PC-3 (cell line): ENCODE measurements around the gene ZC3H12C. TPM values are rescaled to one million over a fixed set of nuclear protein-coding genes. Genes with fewer than 3 reads are reported as not detected.
A peak's percentile ranks its signal among the peaks of the same experiment; 100 is the strongest.

ENCODE experiments used
- ATAC-seq: fragments of 200-7000 bp; cut with Tn5 transposase; 2 replicates; pipeline ENCODE4 v1.9.1; 2020; ENCODE audit warnings: mild to moderate bottlenecking, moderate library complexity
- BruUV-seq: library from RNA; stranded (reverse); fragments of 400-500 nt; replicated peaks from 2 replicates; lab custom pipeline; 2021; lab: Mats Ljungman, UMichigan
- CTCF ChIA-PET: fragments of 300-600 bp; sonication (Branson Sonifier 250); formaldehyde crosslinking; loops from one replicate; lab custom pipeline; 2022; ENCODE audit warnings: antibody characterized with exemption; lab: Charles Lee
- POLR2A ChIA-PET: fragments of 300-600 bp; sonication (Branson Sonifier 250); formaldehyde crosslinking; loops from one replicate; lab custom pipeline; 2022; ENCODE audit warnings: antibody characterized with exemption; ENCODE audit not compliant: unreplicated experiment; lab: Charles Lee
- DNase-seq: peaks from one replicate; pipeline ENCODE4 v3.0.0-alpha.2; 2015
- H2AFZ ChIP-seq: fragments of 300-600 bp; sonication (generic); 2 replicates; pipeline ENCODE4 v1.6.0; 2016; ENCODE audit warnings: antibody characterized with exemption, low read length
- H3F3A ChIP-seq: fragments of 300-600 bp; sonication (generic); one replicate; pipeline ENCODE4 v1.6.0; 2017; ENCODE audit warnings: antibody characterized with exemption, low read length, control low read depth, mild to moderate bottlenecking; ENCODE audit not compliant: unreplicated experiment
- H3K27ac ChIP-seq: fragments of 300-600 bp; sonication (generic); 2 replicates; pipeline ENCODE4 v1.5.1; 2016; ENCODE audit warnings: mild to moderate bottlenecking, low read length
- H3K27me3 ChIP-seq: fragments of 300-600 bp; sonication (generic); 2 replicates; pipeline ENCODE4 v1.6.1; 2016; ENCODE audit warnings: low read length, mixed read lengths
- H3K36me3 ChIP-seq: fragments of 300-600 bp; sonication (generic); 2 replicates; pipeline ENCODE4 v1.6.1; 2016; ENCODE audit warnings: low read depth, mixed run types, low read length, mixed read lengths
- H3K4me1 ChIP-seq: fragments of 300-600 bp; sonication (generic); 2 replicates; pipeline ENCODE4 v1.5.1; 2016; ENCODE audit warnings: low read length; ENCODE audit not compliant: insufficient read depth
- H3K4me2 ChIP-seq: fragments of 300-600 bp; sonication (generic); 2 replicates; pipeline ENCODE4 v1.6.0; 2016; ENCODE audit warnings: low read length
- H3K4me3 ChIP-seq: fragments of 300-600 bp; sonication (generic); 2 replicates; pipeline ENCODE4 v1.5.1; 2016; ENCODE audit warnings: mild to moderate bottlenecking, low read length, mixed read lengths
- H3K79me2 ChIP-seq: fragments of 300-600 bp; sonication (generic); 2 replicates; pipeline ENCODE4 v1.6.1; 2017; ENCODE audit warnings: low read length, mixed read lengths
- H3K9ac ChIP-seq: fragments of 300-600 bp; sonication (generic); 2 replicates; pipeline ENCODE4 v1.6.0; 2016; ENCODE audit warnings: mild to moderate bottlenecking, low read length
- H3K9me2 ChIP-seq: fragments of 300-600 bp; sonication (generic); replicated peaks from 2 replicates; pipeline ENCODE4 v1.6.1; 2016; ENCODE audit warnings: mixed run types, low read length, mixed read lengths
- H3K9me3 ChIP-seq: fragments of 300-600 bp; sonication (generic); 2 replicates; pipeline ENCODE4 v1.6.1; 2016; ENCODE audit warnings: low read length, mixed read lengths
- H4K20me1 ChIP-seq: fragments of 300-600 bp; sonication (generic); 2 replicates; pipeline ENCODE4 v1.6.1; 2016; ENCODE audit warnings: low read length, mixed read lengths
- CTCF ChIP-seq: fragments of 300-600 bp; sonication (generic); conservative IDR thresholded peaks from 2 replicates; pipeline ENCODE4 v1.5.1; 2017; ENCODE audit warnings: antibody characterized with exemption, low read depth, mild to moderate bottlenecking, low read length
- EZH2 ChIP-seq: fragments of 300-600 bp; sonication (generic); IDR thresholded peaks from one replicate; pipeline ENCODE4 v1.6.1; 2017; ENCODE audit warnings: antibody characterized with exemption, mild to moderate bottlenecking, low read length; ENCODE audit not compliant: unreplicated experiment
- EZH2phosphoT487 ChIP-seq: fragments of 300-600 bp; sonication (generic); IDR thresholded peaks from 2 replicates; pipeline ENCODE4 v1.6.1; 2018; ENCODE audit warnings: mild to moderate bottlenecking, antibody characterized with exemption, low read length, borderline replicate concordance
- intact Hi-C: fragments of 100-400 bp; cut with micrococcal nuclease; formaldehyde crosslinking; loops from 2 replicates; pipeline ENCODE4 v1.9.0; 2023
- total RNA-seq: library from RNA; depleted of rRNA; stranded (reverse); fragments of >200 nt; gene quantifications from 2 replicates; pipeline ENCODE4 v1.2.3, GENCODE V29; 2014

ZC3H12C gene
- total RNA-seq, 1 experiment from 2014 or later, result 30.7 TPM

GRCh38 chr11:110196241-110196754 is 103.1 kb downstream of the ZC3H12C start:
- Histone ChIP-seq H3K27ac (peak overlapping the region; percentile 92), H3K36me3 (no peaks in the 10 kb centered on the region), H2AFZ (no peak overlapping the region), H3K9ac (peak overlapping the region; percentile 78), H3K79me2 (no peaks in the 10 kb centered on the region), H3K27me3 (no peaks in the 10 kb centered on the region), H3K9me3 (no peaks in the 10 kb centered on the region), H4K20me1 (no peaks in the 10 kb centered on the region), H3K9me2 (no peaks in the 10 kb centered on the region), H3K4me3 (no peak overlapping the region), H3K4me2 (peak overlapping the region; percentile 51), H3K4me1 (peaks cover 77% of the 10 kb centered on the region), H3F3A (peaks cover 15% of the 10 kb centered on the region)
- BruUV-seq, result no TSS peak
- TF ChIP-seq EZH2, result no peak
- no peak for TF ChIP-seq EZH2phosphoT487
- no peak for TF ChIP-seq CTCF
- intact Hi-C loops, result loop anchor here (2.0 to 5.0 kb wide), 2 partner anchors 101 to 251 kb away; no protein-coding TSS in a partner anchor
- ATAC-seq, result peak; percentile 77
- peak; percentile 97 for DNase-seq
- ChIA-PET CTCF (no interaction called here), POLR2A (interaction anchor here (0.6 kb wide), 1 partner anchor 101 kb away, joined by 3 read pairs; no protein-coding TSS in a partner anchor)

- no peak for ATAC-seq
- Histone ChIP-seq H3K27ac (peak overlapping the region; percentile 92), H3K79me2 (no peaks in the 10 kb centered on the region), H3K4me1 (peaks cover 77% of the 10 kb centered on the region), H3K9ac (peak overlapping the region; percentile 78), H3K27me3 (no peaks in the 10 kb centered on the region), H3K4me3 (no peak overlapping the region), H3F3A (peaks cover 15% of the 10 kb centered on the region), H3K9me3 (no peaks in the 10 kb centered on the region), H3K9me2 (no peaks in the 10 kb centered on the region), H3K4me2 (peak overlapping the region; percentile 30), H2AFZ (no peak overlapping the region), H3K36me3 (no peaks in the 10 kb centered on the region), H4K20me1 (no peaks in the 10 kb centered on the region)
- DNase-seq, result no peak
- BruUV-seq, result TSS peak; percentile 80
- intact Hi-C loops, result loop anchor here (2.0 to 5.0 kb wide), 2 partner anchors 102 to 250 kb away; no protein-coding TSS in a partner anchor
- CTCF ChIA-PET, result no interaction called here
- POLR2A ChIA-PET, result interaction anchor here (0.6 kb wide), 1 partner anchor 104 kb away, joined by 5 read pairs; the partner anchor contains the start of gene ZC3H12C
- no peak for TF ChIP-seq EZH2
- no peak for TF ChIP-seq CTCF
- TF ChIP-seq EZH2phosphoT487, result no peak
Measured at GRCh38 chr11:110196884-110197420, 103.8 kb downstream of the ZC3H12C start.
